Keratinocyte (primary cell): Measurements from ENCODE around the gene MTCH1. TPM values are rescaled to one million over a fixed set of nuclear protein-coding genes. Genes with fewer than 3 reads are reported as not detected.

Experiments
- DNase-seq: peaks from one replicate; pipeline ENCODE4 v3.0.0-alpha.2; 2011; ENCODE audit warnings: low read depth, missing footprints, low spot score
- FAIRE-seq: peaks from 2 replicates; lab custom pipeline; 2011; peaks lifted over from hg19 to GRCh38; lab: Jason Lieb, UNC
- H2AFZ ChIP-seq: 2 replicates; pipeline ENCODE4 v1.6.0; 2012; ENCODE audit warnings: low read length, control low read depth, inconsistent platforms; ENCODE audit not compliant: control insufficient read depth
- H3K27ac ChIP-seq: 2 replicates; pipeline ENCODE4 v1.5.1; 2011; ENCODE audit warnings: low read length; ENCODE audit not compliant: control insufficient read depth, insufficient read depth
- H3K27me3 ChIP-seq: 3 replicates; pipeline ENCODE4 v1.6.0; 2011; ENCODE audit warnings: low read length; ENCODE audit not compliant: control insufficient read depth, insufficient read depth; ENCODE audit errors: extremely low read depth
- H3K36me3 ChIP-seq, 2 experiments: 2 replicates in 1 of 2; 3 replicates in 1 of 2; pipeline ENCODE4 v1.5.1; 2011; ENCODE audit warnings: low read length in 2 of 2, mild to moderate bottlenecking in 1 of 2; ENCODE audit not compliant: control insufficient read depth in 2 of 2, insufficient read depth in 2 of 2; ENCODE audit errors: extremely low read depth in 1 of 2
- H3K4me1 ChIP-seq: 3 replicates; pipeline ENCODE4 v1.5.1; 2011; ENCODE audit warnings: low read length; ENCODE audit not compliant: control insufficient read depth, insufficient read depth; ENCODE audit errors: extremely low read depth
- H3K4me2 ChIP-seq: 3 replicates; pipeline ENCODE4 v1.6.0; 2011; ENCODE audit warnings: low read depth, low read length; ENCODE audit not compliant: control insufficient read depth, insufficient read depth; ENCODE audit errors: extremely low read depth
- H3K4me3 ChIP-seq, 3 experiments: fragments of 200-600 bp in 1 of 3; sonication (generic) in 1 of 3; 2 replicates in 2 of 3; 3 replicates in 1 of 3; pipeline ENCODE4 v1.5.1; 2011 to 2016; ENCODE audit warnings: low read length in 3 of 3, mild to moderate bottlenecking in 3 of 3, control low read depth in 2 of 3, inconsistent platforms in 1 of 3, low read depth in 1 of 3, mixed read lengths in 1 of 3, mixed run types in 1 of 3, moderate library complexity in 1 of 3; ENCODE audit not compliant: control insufficient read depth in 2 of 3, insufficient read depth in 2 of 3; ENCODE audit errors: extremely low read depth in 1 of 3
- H3K79me2 ChIP-seq: 2 replicates; pipeline ENCODE4 v1.6.0; 2012; ENCODE audit warnings: low read length; ENCODE audit not compliant: control insufficient read depth, insufficient read depth
- H3K9ac ChIP-seq: 3 replicates; pipeline ENCODE4 v1.6.0; 2011; ENCODE audit warnings: low read length; ENCODE audit not compliant: control insufficient read depth, insufficient read depth; ENCODE audit errors: extremely low read depth
- H3K9me1 ChIP-seq: 3 replicates; pipeline ENCODE4 v1.6.0; 2011; ENCODE audit warnings: low read length; ENCODE audit not compliant: control insufficient read depth, insufficient read depth; ENCODE audit errors: extremely low read depth
- H3K9me3 ChIP-seq: 2 replicates; pipeline ENCODE4 v1.5.1; 2012; ENCODE audit warnings: low read depth, low read length; ENCODE audit not compliant: control insufficient read depth
- H4K20me1 ChIP-seq: 3 replicates; pipeline ENCODE4 v1.6.0; 2011; ENCODE audit warnings: low read length; ENCODE audit not compliant: control insufficient read depth, insufficient read depth; ENCODE audit errors: extremely low read depth
- CTCF ChIP-seq, 3 experiments: IDR thresholded peaks in 1 of 3; conservative IDR thresholded peaks in 1 of 3; optimal IDR thresholded peaks in 1 of 3; 2 replicates in 2 of 3; 3 replicates in 1 of 3; pipeline versions ENCODE3 to v1.5.1; 2011; ENCODE audit warnings: low read length in 3 of 3, mild to moderate bottlenecking in 3 of 3, moderate library complexity in 2 of 3, control low read depth in 1 of 3, inconsistent platforms in 1 of 3; ENCODE audit not compliant: insufficient read depth in 2 of 3; ENCODE audit errors: extremely low read depth in 1 of 3
- EZH2 ChIP-seq: IDR thresholded peaks from one replicate; pipeline ENCODE4 v1.6.1; 2012; ENCODE audit warnings: inconsistent platforms, mild to moderate bottlenecking, low read length, moderate library complexity
- dilution Hi-C: fragments of 300-500 bp; cut with MboI; formaldehyde crosslinking; loops from one replicate; pipeline ENCODE4 v1.7.0; 2020; ENCODE audit warnings: low sequenced_read_pairs; ENCODE audit not compliant: extremely low pct_ligation_motif_present
- polyA plus RNA-seq, 5 experiments: library from polyadenylated mRNA; depleted of rRNA in 3 of 5; stranded (reverse) in 3 of 5; stranded (forward) in 1 of 5; unstranded in 1 of 5; fragments of >200 nt; gene quantifications; 1 replicate in 1 of 5; 2 replicates in 3 of 5; 3 replicates in 1 of 5; pipeline versions ENCODE4 v1.2.1 to v1.2.3, GENCODE V29; 2011 to 2012; ENCODE audit warnings: missing spikeins in 2 of 5, low read depth in 1 of 5, low replicate concordance in 1 of 5

MTCH1 gene
- polyA plus RNA-seq, 1 donor (not counting 4 experiments of a cell fraction or from before 2014, with no cell fraction given) = 88.8 TPM

- H3K4me3 ChIP-seq = no peak overlapping the region
- peaks cover 0 to 4% of the 10 kb centered on the region in 2 experiments for H3K36me3 ChIP-seq
- H4K20me1 ChIP-seq = no peaks in the 10 kb centered on the region
- no peak for FAIRE-seq
- H3K9ac ChIP-seq = no peak overlapping the region
- dilution Hi-C loops = no loop called here
- peaks cover 24% of the 10 kb centered on the region for H3K4me1 ChIP-seq
- TF ChIP-seq EZH2 (no peak), CTCF (optimal IDR thresholded peaks at IDR 0.05 in 1 of 3, IDR thresholded peaks at IDR 0.05 in 1 of 3, conservative IDR thresholded peaks at IDR 0.05 in 1 of 3; ENCODE audit: extremely low read depth in 1 of 3, insufficient read depth in 2 of 3, low read length in 3 of 3) (no peak)
- DNase-seq = no peak
- H3K27me3 ChIP-seq = no peaks in the 10 kb centered on the region
- no peaks in the 10 kb centered on the region for H3K9me1 ChIP-seq
- no peaks in the 10 kb centered on the region for H3K79me2 ChIP-seq
- H3K9me3 ChIP-seq = no peaks in the 10 kb centered on the region
- no peak overlapping the region for H3K27ac ChIP-seq
- no peak overlapping the region for H2AFZ ChIP-seq
- H3K4me2 ChIP-seq = no peak overlapping the region
These were observed 24.3 kb downstream of the MTCH1 start for GRCh38 chr6:36961441-36962435.

GRCh38 chr6:36959555-36960250 lies 26.3 kb downstream of the MTCH1 start:
- Histone ChIP-seq H3K9me3 (no peaks in the 10 kb centered on the region), H3K4me1 (peaks cover 36% of the 10 kb centered on the region), H3K9me1 (no peaks in the 10 kb centered on the region), H3K27me3 (no peaks in the 10 kb centered on the region), H3K9ac (no peak overlapping the region), H3K36me3 (no peaks in the 10 kb centered on the region), H3K79me2 (no peaks in the 10 kb centered on the region), H2AFZ (no peak overlapping the region), H3K4me3 (no peak overlapping the region), H3K4me2 (no peak overlapping the region), H3K27ac (no peak overlapping the region), H4K20me1 (no peaks in the 10 kb centered on the region)
- TF ChIP-seq CTCF (optimal IDR thresholded peaks at IDR 0.05 in 1 of 3, IDR thresholded peaks at IDR 0.05 in 1 of 3, conservative IDR thresholded peaks at IDR 0.05 in 1 of 3; ENCODE audit: extremely low read depth in 1 of 3, insufficient read depth in 2 of 3, low read length in 3 of 3) (no peak), EZH2 (no peak)
- DNase-seq (no peak), FAIRE-seq (no peak)
- dilution Hi-C loops = no loop called here
